CD4-positive, alpha-beta T cell (primary cell): ENCODE measurements around the gene RASAL2. TPM values are rescaled to one million over a fixed set of nuclear protein-coding genes. Genes with fewer than 3 reads are reported as not detected.

Source experiments
- ATAC-seq: fragments of 200-7000 bp; cut with Tn5 transposase; one replicate; pipeline ENCODE4 v1.10.0; 2022; ENCODE audit warnings: mild to moderate bottlenecking; ENCODE audit not compliant: poor library complexity
- CTCF ChIA-PET: fragments of 350-600 bp; sonication (Branson Sonifier 250); formaldehyde crosslinking; loops from one replicate; lab custom pipeline; 2021; ENCODE audit warnings: antibody characterized with exemption, inconsistent platforms; lab: Charles Lee
- POLR2A ChIA-PET: fragments of 350-600 bp; sonication (Branson Sonifier 250); formaldehyde crosslinking; loops from one replicate; lab custom pipeline; 2021; ENCODE audit warnings: antibody characterized with exemption, inconsistent platforms; lab: Charles Lee
- DNase-seq, 14 experiments: peaks; one replicate each; pipeline ENCODE4 v3.0.0-alpha.2; 2013 to 2020; ENCODE audit warnings: mixed read lengths in 2 of 14
- H3K27ac ChIP-seq, 2 donors: one replicate each; pipeline versions ENCODE4 v1.5.1 to v1.7.0; 2013; ENCODE audit warnings: low read length in 2 of 2, low read depth in 1 of 2, mild to moderate bottlenecking in 1 of 2
- H3K27me3 ChIP-seq, 2 experiments: 1 replicate in 1 of 2; 2 replicates in 1 of 2; pipeline versions ENCODE4 v1.6.1 to v1.7.0; 2013; ENCODE audit warnings: low read length in 2 of 2, control low read depth in 1 of 2, mild to moderate bottlenecking in 1 of 2, moderate library complexity in 1 of 2; ENCODE audit not compliant: insufficient read depth in 2 of 2, control insufficient read depth in 1 of 2
- H3K36me3 ChIP-seq: one replicate; pipeline ENCODE4 v1.6.1; 2013; ENCODE audit warnings: low read length, control low read depth; ENCODE audit not compliant: insufficient read depth
- H3K4me1 ChIP-seq: one replicate; pipeline ENCODE4 v1.6.1; 2013; ENCODE audit warnings: low read length, control low read depth; ENCODE audit not compliant: insufficient read depth
- H3K4me3 ChIP-seq: one replicate; pipeline ENCODE4 v1.5.1; 2013; ENCODE audit warnings: mild to moderate bottlenecking, low read length, moderate library complexity
- H3K9me3 ChIP-seq, 2 experiments: 1 replicate in 1 of 2; 2 replicates in 1 of 2; pipeline versions ENCODE4 v1.6.1 to v1.7.0; 2013; ENCODE audit warnings: low read length in 2 of 2, mild to moderate bottlenecking in 2 of 2, control low read depth in 1 of 2, moderate library complexity in 1 of 2; ENCODE audit not compliant: control insufficient read depth in 1 of 2, insufficient read depth in 1 of 2
- H3K27ac Mint-ChIP-seq: one replicate; pipeline ENCODE4 v1.8.0; 2020; ENCODE audit warnings: mixed read lengths
- H3K27me3 Mint-ChIP-seq: one replicate; pipeline ENCODE4 v1.8.0; 2021; ENCODE audit warnings: mixed read lengths
- H3K36me3 Mint-ChIP-seq: one replicate; pipeline ENCODE4 v1.8.0; 2021; ENCODE audit warnings: low read depth, mixed read lengths
- H3K4me1 Mint-ChIP-seq: one replicate; pipeline ENCODE4 v1.8.0; 2021; ENCODE audit warnings: low read depth, mixed read lengths
- H3K4me3 Mint-ChIP-seq: one replicate; pipeline ENCODE4 v1.8.0; 2020; ENCODE audit warnings: mild to moderate bottlenecking, mixed read lengths
- H3K9me3 Mint-ChIP-seq: one replicate; pipeline ENCODE4 v1.8.0; 2020; ENCODE audit warnings: mixed read lengths
- CTCF ChIP-seq: fragments of 200-600 bp; IDR thresholded peaks from one replicate; pipeline ENCODE4 v1.8.0; 2022; ENCODE audit warnings: antibody characterized with exemption, mild to moderate bottlenecking
- intact Hi-C, 2 experiments: fragments of 100-400 bp; cut with DNase I in 1 of 2; cut with micrococcal nuclease in 1 of 2; formaldehyde crosslinking; loops; one replicate each; pipeline versions ENCODE4 v1.15.1 to v1.9.0; 2023 to 2025; cut with DNase I, micrococcal nuclease
- total RNA-seq, 174 experiments: library from RNA in 2 of 174; stranded (reverse) in 2 of 174; gene quantifications; one replicate each; pipeline ENCODE4 v1.2.3 and lab custom pipeline; 2021 to 2026

RASAL2 gene
- total RNA-seq, 2 experiments from 2014 or later: 0.03 TPM; not detected in 1

GRCh38 chr1:178051071-178051470 is 42.8 kb upstream of the RASAL2 start:
- TF ChIP-seq CTCF: no peak
- no peaks in the 10 kb centered on the region for H3K27me3 ChIP-seq
- no peak for DNase-seq
- Mint-ChIP-seq H3K36me3 (no peaks in the 10 kb centered on the region), H3K27me3 (peaks cover 5% of the 10 kb centered on the region), H3K4me3 (no peak overlapping the region), H3K9me3 (no peaks in the 10 kb centered on the region), H3K4me1 (no peaks in the 10 kb centered on the region), H3K27ac (no peak overlapping the region)
- no peaks in the 10 kb centered on the region for H3K4me1 ChIP-seq
- no peaks in the 10 kb centered on the region for H3K36me3 ChIP-seq
- no peaks in the 10 kb centered on the region for H3K9me3 ChIP-seq
- H3K4me3 ChIP-seq: no peak overlapping the region
- POLR2A ChIA-PET: no interaction called here
- CTCF ChIA-PET: no interaction called here
- intact Hi-C loops: no loop called here
- H3K27ac ChIP-seq: no peak overlapping the region
- ATAC-seq: no peak

GRCh38 chr1:178052650-178053461 is 41.0 kb upstream of the RASAL2 start:
- Mint-ChIP-seq H3K27me3 (peaks cover 5% of the 10 kb centered on the region), H3K4me1 (no peaks in the 10 kb centered on the region), H3K4me3 (no peak overlapping the region), H3K27ac (no peak overlapping the region), H3K9me3 (no peaks in the 10 kb centered on the region), H3K36me3 (no peaks in the 10 kb centered on the region)
- Histone ChIP-seq H3K4me3 (no peak overlapping the region), H3K36me3 (no peaks in the 10 kb centered on the region), H3K9me3 (no peaks in the 10 kb centered on the region), H3K27ac (no peak overlapping the region), H3K4me1 (no peaks in the 10 kb centered on the region), H3K27me3 (no peaks in the 10 kb centered on the region)
- no peak for TF ChIP-seq CTCF
- ChIA-PET CTCF (no interaction called here), POLR2A (no interaction called here)
- ATAC-seq (no peak), DNase-seq (no peak)
- intact Hi-C loops: no loop called here

- TF ChIP-seq CTCF: no peak
- H3K27ac ChIP-seq: no peak overlapping the region
These were observed 38.8 kb upstream of the RASAL2 start for GRCh38 chr1:178055093-178055492.

More at GRCh38 chr1:178055093-178055492, 38.8 kb upstream of the RASAL2 start:
- Histone ChIP-seq H3K4me3 (no peak overlapping the region), H3K9me3 (no peaks in the 10 kb centered on the region), H3K36me3 (no peaks in the 10 kb centered on the region), H3K4me1 (no peaks in the 10 kb centered on the region), H3K27me3 (no peaks in the 10 kb centered on the region)
- no peaks in the 10 kb centered on the region for H3K36me3 Mint-ChIP-seq
- no peak overlapping the region for H3K27ac Mint-ChIP-seq
- intact Hi-C loops: no loop called here
- CTCF ChIA-PET: no interaction called here
- peak in 2 of 14 experiments; percentile 7 to 8 for DNase-seq
- H3K4me3 Mint-ChIP-seq: no peak overlapping the region
- no peaks in the 10 kb centered on the region for H3K4me1 Mint-ChIP-seq
- no peak for ATAC-seq
- POLR2A ChIA-PET: no interaction called here
- no peaks in the 10 kb centered on the region for H3K9me3 Mint-ChIP-seq
- H3K27me3 Mint-ChIP-seq: peaks cover 5% of the 10 kb centered on the region
